GM19324 (cell line): ENCODE data around the gene SLC35F3.

Experiments used
- ATAC-seq: cut with Tn5 transposase; IDR thresholded peaks from one replicate; pipeline ENCODE4 v1.9.1; 2021; ENCODE audit warnings: mild to moderate bottlenecking, moderate library complexity; ENCODE audit not compliant: unreplicated experiment, low FRiP score

SLC35F3 gene

DNA sequence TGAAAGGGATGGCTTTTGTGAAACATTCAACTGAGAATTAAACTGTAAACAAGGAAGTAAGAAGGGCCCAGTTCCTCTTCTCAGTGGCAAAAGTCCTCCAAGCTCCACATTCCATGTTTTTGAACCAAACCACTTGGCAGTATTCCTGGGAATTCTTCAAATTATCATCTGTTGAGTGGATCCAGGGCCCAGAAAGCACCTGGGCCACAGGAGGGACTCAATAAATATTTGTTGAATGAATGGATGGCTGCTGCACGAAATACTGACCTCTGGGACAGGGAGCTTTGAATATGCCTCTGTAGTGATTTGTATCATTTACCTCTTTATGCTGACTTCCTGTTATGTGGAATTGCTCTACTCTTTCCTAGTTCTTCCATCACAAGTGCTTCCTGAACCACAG lies 4.7 kb downstream of the SLC35F3 start:
- ATAC-seq, result no peak

GRCh38 chr1:233912447-233912846 lies 8.0 kb downstream of the SLC35F3 start:
- no peak for ATAC-seq

DNA sequence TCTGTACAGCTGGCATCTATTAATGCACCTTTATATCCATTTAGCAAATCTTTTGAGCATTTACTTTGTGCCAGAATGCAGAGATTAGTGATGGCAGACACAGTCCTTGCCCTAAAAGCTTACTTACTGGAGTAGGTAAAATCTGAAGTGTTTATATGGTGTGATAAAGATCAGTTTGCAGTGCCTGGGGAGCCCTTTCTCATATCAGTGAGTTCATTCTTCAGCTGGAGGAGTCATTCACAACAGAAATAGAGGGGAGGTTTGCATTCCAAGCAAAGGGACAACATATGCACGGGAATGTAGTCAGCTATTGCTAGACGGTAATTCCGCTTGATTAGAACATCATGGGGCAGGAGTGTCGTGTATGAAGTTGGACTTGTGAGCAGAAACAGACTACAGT lies 8.4 kb downstream of the SLC35F3 start:
- ATAC-seq, result no peak

- ATAC-seq, result no peak
Observed at GRCh38 chr1:233916706-233917105, 12.2 kb downstream of the SLC35F3 start.

GRCh38 chr1:233919786-233920185 lies 15.3 kb downstream of the SLC35F3 start:
- no peak for ATAC-seq

GRCh38 chr1:233928123-233928522 lies 23.6 kb downstream of the SLC35F3 start:
- ATAC-seq, result no peak

DNA sequence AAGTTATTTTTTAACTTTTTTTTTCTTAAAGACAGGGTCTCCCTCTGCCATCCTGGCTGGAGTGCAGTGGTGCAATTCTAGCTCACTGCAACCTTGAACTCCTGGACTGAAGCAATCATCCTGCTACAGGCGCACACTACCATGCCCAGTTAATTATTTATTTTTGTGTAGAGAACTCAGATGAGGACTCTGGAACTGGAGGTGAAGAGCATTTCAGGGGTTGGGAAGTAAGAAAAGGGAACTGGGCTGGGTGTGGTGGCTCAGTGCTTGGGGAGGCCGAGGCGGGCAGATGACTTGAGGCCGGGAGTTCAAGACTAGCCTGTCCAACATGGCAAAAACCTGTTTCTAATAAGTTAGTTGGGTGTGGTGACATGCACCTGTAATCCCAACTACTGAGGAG lies 28.9 kb downstream of the SLC35F3 start:
- no peak for ATAC-seq

GRCh38 chr1:233935297-233935868 lies 30.9 kb downstream of the SLC35F3 start:
- no peak for ATAC-seq

DNA sequence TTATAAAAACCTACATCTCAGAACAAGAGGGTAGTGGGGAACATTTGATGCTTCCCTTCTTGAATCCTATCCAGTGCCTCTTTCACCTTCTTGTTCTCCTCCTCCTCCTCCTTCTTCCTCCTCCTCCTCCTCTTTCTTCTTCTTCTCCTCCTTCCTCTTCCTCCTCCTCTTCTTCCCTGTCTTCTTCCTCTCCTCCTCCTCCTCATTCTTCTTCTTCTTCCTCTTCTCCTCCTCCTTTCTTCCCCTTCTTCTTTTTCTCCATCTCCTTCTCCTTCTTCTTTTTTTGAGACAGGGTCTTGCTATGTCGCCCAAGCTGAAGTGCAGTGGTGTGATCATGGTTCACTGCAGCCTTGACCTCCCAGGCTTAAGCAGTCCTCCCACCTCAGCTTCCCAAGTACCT lies 31.9 kb downstream of the SLC35F3 start:
- no peak for ATAC-seq

GRCh38 chr1:233936842-233937241 lies 32.4 kb downstream of the SLC35F3 start:
- ATAC-seq, result no peak

DNA sequence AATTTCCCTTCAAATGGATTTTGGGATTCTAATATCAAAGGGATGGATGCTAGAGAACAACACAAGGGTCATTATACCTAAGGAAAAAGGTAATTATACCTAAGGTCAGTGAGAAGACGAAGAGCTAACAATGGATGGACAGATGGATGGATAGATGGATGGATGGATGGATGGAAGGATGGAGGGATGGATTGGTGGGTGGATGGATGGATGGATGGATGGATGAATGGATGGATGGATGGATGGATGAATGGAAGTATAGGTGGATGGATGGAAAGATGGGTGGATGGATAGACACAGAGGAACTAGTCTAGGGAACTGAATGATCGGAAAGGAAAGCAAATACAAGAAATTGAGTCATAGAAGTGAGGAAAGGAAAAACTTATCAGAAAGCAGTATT lies 34.0 kb downstream of the SLC35F3 start:
- ATAC-seq, result no peak

GRCh38 chr1:233939451-233939850 lies 35.0 kb downstream of the SLC35F3 start:
- ATAC-seq, result no peak

DNA sequence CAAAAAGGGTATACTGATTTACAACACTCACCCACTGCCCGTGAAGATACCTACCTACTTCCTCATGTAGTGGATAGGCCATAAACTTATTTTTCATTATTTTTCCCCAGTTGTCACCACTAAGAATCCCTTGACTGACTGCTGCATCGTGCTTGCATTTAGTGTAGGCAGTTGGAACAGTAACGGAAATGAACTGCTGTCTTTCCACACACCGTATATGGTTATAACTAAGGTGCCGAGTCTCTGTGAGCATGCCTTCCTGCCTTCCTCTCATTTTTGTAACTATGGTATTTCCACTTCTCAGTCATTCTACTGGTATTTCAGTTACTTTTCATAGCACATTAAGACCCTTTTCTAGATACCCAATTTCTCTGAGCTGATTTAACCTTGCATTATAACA lies 36.4 kb downstream of the SLC35F3 start:
- no peak for ATAC-seq

DNA sequence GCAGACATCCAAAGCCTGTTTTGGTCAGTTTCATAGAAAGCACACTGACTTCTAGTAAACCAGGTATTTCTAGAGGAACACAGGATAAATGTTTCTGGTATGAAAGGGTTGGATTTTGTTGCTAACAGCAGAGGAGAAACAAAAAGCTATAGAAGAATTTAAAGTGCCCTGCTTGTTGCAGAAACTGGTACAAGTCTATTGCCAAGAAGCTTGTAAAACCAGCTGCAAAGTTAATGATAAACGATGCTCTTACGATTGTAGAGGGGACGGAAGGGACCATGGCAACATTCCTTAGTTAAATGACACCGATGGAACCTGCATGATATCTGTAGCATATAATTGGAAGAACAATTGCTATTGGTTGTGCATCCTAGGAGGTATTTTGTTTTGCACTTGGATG lies 40.1 kb downstream of the SLC35F3 start:
- ATAC-seq, result no peak

DNA sequence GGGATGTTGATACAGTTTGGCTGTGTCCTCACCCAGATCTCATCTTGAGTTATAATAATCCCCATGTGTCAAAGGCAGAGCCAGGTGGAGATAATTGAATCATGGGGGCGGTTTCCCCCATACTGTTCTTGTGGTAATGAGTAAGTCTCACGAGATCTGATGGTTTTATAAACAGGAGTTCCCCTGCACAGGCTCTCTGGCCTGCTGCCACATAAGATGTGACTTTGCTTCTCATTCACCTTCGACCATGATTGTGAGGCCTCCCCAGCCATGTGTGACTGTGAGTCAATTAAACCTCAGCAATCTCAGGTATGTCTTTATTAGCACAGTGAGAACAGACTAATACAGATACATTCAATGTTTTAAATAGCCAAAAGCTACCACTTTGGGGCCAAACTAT lies 41.1 kb downstream of the SLC35F3 start:
- no peak for ATAC-seq

- no peak for ATAC-seq
Observed at GRCh38 chr1:233945979-233946378, 41.5 kb downstream of the SLC35F3 start.

GRCh38 chr1:233946724-233947123 lies 42.2 kb downstream of the SLC35F3 start:
- ATAC-seq, result no peak

- ATAC-seq, result no peak
Observed at GRCh38 chr1:233951804-233952203, 47.3 kb downstream of the SLC35F3 start.

- no peak for ATAC-seq
Observed at GRCh38 chr1:233957691-233958090, 53.2 kb downstream of the SLC35F3 start.

- ATAC-seq, result no peak
Observed at GRCh38 chr1:233959102-233959501, 54.6 kb downstream of the SLC35F3 start.

- ATAC-seq, result no peak
Observed at GRCh38 chr1:233959971-233960370, 55.5 kb downstream of the SLC35F3 start.

DNA sequence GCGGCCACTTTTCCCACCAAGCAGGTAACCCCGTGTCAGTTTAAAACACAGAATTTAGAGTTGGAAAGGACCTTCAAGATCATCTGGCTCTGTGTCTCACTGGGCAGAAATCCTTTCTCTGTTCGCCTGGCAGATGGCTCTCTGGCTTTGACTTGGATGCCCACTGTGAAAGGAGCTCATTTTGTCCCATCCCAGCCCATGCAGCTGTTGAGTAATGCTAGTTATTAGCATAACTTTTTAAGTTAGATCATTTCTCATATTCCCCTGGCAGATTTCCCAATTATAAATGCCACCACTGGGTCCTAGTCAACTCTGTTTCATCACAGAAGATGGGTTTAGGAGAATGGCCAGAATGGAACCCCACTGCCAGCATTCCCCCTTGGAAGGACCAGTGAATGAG lies 55.9 kb downstream of the SLC35F3 start:
- no peak for ATAC-seq

- no peak for ATAC-seq
Observed at GRCh38 chr1:233962878-233963277, 58.4 kb downstream of the SLC35F3 start.
